Esophagus squamous epithelium (tissue), 4 donors: ENCODE results near the gene TMEM178B.

ENCODE experiments used
- POLR2A ChIP-seq, 4 donors: fragments of 450-650 bp; IDR thresholded peaks; one replicate each; pipeline ENCODE4 v1.6.1; 2017; ENCODE audit warnings: antibody characterized with exemption in 4 of 4, mild to moderate bottlenecking in 4 of 4, moderate library complexity in 3 of 4
- TF ChIP-seq, protein P1 (sequence below), 6 experiments: fragments of 450-650 bp in 4 of 6; fragments of 200-600 bp in 2 of 6; sonication (generic) in 2 of 6; IDR thresholded peaks; one replicate each; pipeline ENCODE4 v1.5.1; 2016 to 2019; ENCODE audit warnings: antibody characterized with exemption in 6 of 6, mild to moderate bottlenecking in 4 of 6, moderate library complexity in 4 of 6

DNA sequence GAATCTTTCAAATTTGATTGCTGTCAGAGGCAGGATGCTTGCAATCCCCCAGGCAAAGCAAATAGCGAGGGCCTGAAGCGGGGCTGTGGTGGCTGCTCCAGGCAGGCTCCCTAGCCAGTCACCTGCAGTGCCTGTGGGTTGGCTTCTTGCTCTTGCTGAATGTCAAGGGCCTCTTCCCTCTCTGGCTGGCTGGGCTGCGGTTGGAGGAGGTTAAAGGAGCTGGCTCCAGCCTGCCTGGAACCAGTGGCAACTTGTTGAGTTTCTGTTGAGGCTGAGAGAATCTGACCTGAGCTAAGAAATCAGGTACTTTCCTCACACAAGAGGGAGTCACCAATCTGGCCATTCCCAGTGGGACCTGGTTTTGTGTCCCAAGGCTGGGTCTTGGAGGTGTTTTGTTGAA is 134.7 kb downstream of the TMEM178B start:
- TF ChIP-seq, protein P1, sequence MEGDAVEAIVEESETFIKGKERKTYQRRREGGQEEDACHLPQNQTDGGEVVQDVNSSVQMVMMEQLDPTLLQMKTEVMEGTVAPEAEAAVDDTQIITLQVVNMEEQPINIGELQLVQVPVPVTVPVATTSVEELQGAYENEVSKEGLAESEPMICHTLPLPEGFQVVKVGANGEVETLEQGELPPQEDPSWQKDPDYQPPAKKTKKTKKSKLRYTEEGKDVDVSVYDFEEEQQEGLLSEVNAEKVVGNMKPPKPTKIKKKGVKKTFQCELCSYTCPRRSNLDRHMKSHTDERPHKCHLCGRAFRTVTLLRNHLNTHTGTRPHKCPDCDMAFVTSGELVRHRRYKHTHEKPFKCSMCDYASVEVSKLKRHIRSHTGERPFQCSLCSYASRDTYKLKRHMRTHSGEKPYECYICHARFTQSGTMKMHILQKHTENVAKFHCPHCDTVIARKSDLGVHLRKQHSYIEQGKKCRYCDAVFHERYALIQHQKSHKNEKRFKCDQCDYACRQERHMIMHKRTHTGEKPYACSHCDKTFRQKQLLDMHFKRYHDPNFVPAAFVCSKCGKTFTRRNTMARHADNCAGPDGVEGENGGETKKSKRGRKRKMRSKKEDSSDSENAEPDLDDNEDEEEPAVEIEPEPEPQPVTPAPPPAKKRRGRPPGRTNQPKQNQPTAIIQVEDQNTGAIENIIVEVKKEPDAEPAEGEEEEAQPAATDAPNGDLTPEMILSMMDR (IDR thresholded peaks at IDR 0.05): no peak
- no peak for TF ChIP-seq POLR2A (IDR thresholded peaks at IDR 0.05)
